ENCODE data around the gene PDXDC1.
"Not testable (repeated sequence)": the region's sequence is repeated elsewhere in the genome, so short reads cannot be mapped to it uniquely, and the experiment has no call there.

PDXDC1 gene

GRCh38 chr16:14971621-14972228 lies 3.1 kb upstream of the PDXDC1 start:
- DNase-seq (ENCODE audit: low read depth), result not testable (repeated sequence)

GRCh38 chr16:14973785-14974322 lies 972 bp upstream of the PDXDC1 start:
- DNase-seq (ENCODE audit: low read depth), result not testable (repeated sequence)

- DNase-seq (ENCODE audit: low read depth), result not testable (repeated sequence)
These were observed 533 bp upstream of the PDXDC1 start for GRCh38 chr16:14974331-14974655.

DNA sequence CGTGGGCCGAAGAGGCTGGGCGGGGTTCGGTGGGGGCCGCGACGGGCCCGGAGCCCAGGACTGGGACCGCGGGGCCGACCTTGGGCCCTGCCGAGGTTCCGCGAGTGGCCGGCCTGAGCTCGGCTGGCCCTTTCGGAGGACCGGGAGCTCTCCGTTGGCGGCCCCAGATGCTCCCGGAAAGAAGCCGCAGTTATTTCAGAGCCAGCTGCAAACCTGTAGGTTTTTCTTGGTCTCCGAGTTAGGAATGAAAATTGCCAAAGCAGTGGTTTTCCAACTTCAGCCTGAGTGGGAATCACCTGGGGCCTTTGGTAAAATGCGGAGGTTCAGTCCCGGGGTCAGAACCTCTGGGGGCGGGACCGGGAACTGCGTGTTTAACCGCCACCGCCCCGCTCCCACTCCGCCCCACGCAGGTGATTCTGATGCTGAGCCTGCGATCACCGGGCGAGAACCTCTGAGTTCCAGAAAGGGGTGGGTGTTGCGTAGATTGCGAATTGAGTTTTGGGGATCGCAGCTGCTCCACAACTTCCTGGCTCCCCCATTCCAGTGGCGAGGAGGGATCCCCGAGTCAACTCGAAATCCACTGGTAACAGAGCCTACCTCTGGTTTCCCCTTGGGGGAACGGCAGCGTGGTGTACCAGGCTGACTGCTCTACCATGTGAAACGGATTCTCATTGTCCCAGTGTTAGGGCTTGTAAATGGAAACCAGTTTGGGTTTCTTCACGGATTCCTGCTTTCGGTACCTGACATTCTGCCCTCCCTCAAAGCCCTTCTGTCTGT lies 780 bp downstream of the PDXDC1 start:
- DNase-seq (ENCODE audit: low read depth), result peak; percentile 32

DNA sequence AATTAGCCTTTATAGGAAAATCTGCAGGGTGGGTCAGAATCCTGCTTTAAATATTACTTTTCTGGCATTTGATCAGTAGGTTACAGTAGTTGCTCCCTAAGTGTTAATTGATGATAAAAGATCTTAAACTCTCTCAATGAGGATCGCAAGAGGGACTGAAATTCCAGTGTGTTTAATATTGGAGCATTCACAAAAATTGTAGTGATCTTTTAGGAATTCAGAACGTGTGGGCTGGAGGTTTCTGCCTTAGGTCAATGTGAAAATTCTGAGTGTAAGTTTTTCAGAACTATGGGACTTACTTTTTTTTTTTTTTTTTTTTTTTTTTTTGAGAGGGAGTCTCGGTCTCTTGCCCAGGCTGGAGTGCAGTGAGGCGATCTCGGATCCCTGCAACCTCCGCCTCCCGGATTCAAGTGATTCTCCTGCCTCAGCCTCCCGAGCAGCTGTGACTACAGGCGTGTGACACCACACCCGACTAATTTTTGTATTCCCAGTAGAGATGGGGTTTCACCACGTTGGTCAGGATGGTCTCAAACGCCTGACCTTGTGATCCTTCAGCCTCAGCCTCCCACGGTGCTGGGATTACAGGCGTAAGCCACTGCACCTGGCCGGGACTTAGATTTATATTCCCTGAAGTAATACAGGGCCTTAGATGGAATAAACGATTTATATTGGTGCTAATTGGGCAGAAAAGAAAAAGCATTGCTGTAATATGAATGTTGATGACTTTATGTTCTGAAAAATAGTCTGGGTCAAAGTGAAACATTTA lies 2.3 kb downstream of the PDXDC1 start:
- DNase-seq (ENCODE audit: low read depth), result not testable (repeated sequence)

- DNase-seq (ENCODE audit: low read depth), result not testable (repeated sequence)
These were observed 3.5 kb downstream of the PDXDC1 start for GRCh38 chr16:14978281-14978680.

GRCh38 chr16:14978908-14979307 lies 4.1 kb downstream of the PDXDC1 start:
- not testable (repeated sequence) for DNase-seq (ENCODE audit: low read depth)

DNA sequence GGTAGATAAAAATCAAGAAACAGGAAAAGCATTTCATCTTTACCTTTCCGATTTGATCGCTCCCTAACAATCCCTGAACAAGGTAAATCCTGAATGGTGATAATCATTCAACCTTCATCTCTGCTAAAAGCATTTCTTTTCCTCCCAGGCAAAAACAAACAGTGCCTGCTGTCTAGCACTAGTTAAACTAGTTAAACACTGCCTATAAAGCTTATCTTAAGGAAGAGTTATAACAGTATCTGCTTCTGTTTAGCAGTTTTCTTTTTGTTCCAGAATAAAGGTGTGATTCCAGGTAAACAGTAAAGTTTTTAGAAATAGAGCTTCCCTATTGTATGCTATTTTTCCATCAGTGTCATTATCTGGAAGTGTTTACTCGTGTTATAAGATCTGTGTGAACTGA lies 6.4 kb downstream of the PDXDC1 start:
- DNase-seq (ENCODE audit: low read depth), result not testable (repeated sequence)

DNA sequence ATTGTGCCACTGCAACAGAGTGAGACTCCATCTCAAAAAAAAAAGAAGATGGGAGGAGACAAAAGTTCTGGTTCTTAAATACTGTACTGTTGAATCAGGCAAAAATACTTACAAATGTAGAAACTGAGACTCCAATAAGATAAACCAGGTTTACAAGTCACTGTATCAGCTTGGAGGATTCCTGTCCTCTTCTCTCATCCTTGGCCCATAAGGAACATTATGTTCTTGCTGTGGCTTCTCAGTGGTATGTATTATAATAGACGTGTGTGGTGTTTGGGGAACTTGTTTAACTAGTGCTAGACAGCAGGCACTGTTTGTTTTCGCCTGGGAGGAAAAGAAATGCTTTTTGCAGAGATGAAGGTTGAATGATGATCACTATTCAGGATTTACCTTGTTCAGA lies 7.7 kb downstream of the PDXDC1 start:
- DNase-seq (ENCODE audit: low read depth), result not testable (repeated sequence)

- not testable (repeated sequence) for DNase-seq (ENCODE audit: low read depth)
These were observed 13.3 kb downstream of the PDXDC1 start for GRCh38 chr16:14988092-14988491.

DNA sequence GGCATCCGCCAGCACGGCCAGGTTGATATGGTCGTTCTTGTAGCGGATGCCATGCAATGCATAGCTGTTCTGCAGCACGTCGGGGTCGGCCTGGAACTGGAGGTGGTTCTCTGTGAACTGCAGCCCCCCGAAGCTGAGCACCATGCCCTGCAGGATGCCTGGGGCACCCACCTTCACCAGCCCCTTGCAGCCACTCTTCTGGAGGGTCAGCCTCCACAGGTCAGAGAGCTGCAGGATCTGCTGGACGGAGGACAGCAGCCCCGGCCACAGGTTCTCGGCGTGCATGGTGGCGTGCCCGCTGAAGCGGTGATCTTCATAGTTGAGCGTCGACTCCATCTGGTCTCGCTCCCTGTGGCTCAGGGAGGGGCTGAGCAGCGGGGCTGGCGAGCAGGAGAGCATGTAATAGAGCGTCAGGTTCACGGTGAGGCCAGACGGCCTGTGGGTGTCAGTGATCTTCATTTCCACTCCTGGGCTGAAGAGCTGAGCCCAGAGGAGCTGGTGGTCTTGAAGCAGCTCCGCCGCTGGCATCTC lies 13.9 kb downstream of the PDXDC1 start:
- not testable (repeated sequence) for DNase-seq (ENCODE audit: low read depth)

GRCh38 chr16:14989291-14990281 lies 14.8 kb downstream of the PDXDC1 start:
- not testable (repeated sequence) for DNase-seq (ENCODE audit: low read depth)

GRCh38 chr16:14993277-14994151 lies 18.7 kb downstream of the PDXDC1 start:
- not testable (repeated sequence) for DNase-seq (ENCODE audit: low read depth)

- DNase-seq (ENCODE audit: low read depth), result not testable (repeated sequence)
These were observed 21.9 kb downstream of the PDXDC1 start for GRCh38 chr16:14996702-14997101.

GRCh38 chr16:14998300-14998699 lies 23.5 kb downstream of the PDXDC1 start:
- DNase-seq (ENCODE audit: low read depth), result not testable (repeated sequence)

DNA sequence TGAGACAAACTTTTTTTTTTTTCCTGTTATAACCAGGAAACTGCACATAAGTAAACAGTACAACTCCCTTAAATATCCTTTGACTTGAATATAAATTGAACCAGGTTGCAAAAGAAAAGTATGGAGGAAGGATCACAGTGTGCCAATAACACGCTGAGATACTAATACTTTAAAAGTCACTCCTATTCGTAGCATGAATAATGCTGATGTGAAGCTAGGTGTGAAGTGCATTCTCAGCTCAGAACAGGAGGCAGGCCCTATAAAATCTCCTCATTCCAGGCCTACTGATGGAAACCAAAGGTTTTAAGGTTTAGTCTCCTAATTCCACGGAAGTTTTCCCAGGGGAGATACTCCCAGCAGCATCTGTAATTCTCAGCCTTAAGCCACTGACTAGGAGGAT lies 25.0 kb downstream of the PDXDC1 start:
- not testable (repeated sequence) for DNase-seq (ENCODE audit: low read depth)

DNA sequence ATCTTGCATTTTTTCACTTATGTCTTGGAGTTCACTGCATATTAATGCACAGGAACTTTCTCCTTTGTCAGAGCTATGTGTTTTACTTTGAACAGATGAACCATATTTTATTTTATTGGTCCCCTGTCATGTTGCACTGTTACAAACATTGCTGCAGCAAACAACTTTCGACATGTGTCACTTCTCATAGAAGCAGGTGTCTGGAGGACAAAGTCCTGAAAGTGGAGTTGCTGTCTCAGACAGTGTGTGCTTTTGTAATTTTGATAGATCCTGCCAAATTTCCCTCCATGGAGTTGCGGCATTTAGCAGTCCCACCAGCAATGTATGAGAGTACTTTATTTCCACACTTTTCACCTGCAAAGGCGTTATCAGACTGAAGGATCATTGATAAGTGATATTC lies 27.6 kb downstream of the PDXDC1 start:
- not testable (repeated sequence) for DNase-seq (ENCODE audit: low read depth)

DNA sequence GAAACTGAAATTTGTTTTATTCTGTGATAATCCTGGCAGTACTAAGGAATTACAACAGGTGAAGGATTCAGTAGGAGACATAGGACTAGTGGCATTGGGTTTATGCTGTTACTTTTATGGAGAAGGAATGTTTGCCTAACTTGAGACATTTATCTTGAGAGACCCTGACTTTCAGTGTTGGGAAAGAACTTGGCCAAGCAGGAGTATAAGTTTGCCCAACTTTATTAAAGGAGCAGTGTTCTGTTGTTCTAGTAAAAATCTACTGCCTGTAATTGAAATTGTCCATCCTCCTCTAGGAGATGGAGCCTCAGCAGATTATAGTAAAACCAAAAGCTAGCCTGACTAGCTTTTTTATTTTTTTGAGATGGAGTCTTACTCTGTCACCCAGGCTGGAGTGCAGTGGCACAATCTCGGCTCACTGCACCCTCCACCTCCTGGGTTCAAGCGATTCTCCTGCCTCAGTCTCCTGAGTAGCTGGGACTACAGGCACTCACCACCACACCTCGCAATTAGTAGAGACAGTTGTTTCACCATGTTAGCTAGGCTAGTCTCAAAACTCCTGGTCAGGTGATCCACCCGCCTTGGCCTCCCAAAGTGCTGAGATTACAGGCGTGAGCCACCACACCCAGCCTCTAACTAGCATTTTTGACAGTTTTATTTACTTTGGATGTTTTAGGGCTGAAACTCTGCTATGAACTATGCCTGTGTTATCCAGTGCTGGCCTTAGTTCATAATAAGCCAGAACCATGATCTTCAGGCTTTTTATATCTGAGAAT lies 30.7 kb downstream of the PDXDC1 start:
- DNase-seq (ENCODE audit: low read depth), result not testable (repeated sequence)

DNA sequence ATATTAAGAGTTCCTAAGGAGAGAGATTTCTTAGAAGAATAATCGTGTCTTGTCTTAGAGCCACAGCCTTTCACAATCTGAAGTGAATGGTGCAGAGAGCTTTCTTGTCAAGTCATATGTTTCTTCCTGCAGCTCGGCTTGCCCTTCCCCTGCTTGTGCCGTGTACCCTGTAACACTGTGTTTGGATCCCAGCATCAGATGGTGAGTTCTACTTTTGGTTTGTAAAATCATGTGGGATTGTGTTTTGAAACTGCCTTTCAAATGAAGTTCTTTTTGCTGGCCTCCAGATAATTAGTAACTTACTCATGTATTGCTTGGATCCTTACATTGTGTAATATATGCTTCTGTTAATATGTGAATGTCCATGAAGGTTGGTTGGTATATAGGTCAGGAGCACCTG lies 33.8 kb downstream of the PDXDC1 start:
- DNase-seq (ENCODE audit: low read depth), result not testable (repeated sequence)
